ENCODE results near the gene MRM3.
A peak's percentile ranks its signal among the peaks of the same experiment; 100 is the strongest.
"Not testable (repeated sequence)": the region's sequence is repeated elsewhere in the genome, so short reads cannot be mapped to it uniquely, and the experiment has no call there.

Gene MRM3

DNA sequence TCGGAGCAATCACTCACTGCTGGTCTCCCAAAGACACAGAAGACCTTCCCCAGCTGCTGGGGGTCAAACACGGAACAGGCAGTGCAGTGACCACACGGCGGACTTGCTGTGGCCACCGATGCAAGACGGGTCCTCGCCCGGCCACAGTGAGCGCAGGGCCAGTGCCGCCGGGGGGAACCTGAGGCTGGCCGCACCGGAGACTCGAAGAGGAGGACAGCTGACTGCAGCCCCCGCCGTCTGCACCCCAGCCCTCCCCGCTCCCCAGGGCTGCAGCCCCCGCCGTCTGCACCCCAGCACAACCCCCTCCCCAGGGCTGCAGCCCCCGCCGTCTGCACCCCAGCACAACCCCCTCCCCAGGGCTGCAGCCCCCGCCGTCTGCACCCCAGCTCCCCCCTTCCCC, 23.7 kb downstream of the MRM3 start:
- DNase-seq; in situ Hi-C loops (cut with HindIII; ENCODE audit: low pct_ligation_motif_present, low pct_unique_long_range_greater_than_20kb, low sequenced_read_pairs): not testable (repeated sequence)

DNA sequence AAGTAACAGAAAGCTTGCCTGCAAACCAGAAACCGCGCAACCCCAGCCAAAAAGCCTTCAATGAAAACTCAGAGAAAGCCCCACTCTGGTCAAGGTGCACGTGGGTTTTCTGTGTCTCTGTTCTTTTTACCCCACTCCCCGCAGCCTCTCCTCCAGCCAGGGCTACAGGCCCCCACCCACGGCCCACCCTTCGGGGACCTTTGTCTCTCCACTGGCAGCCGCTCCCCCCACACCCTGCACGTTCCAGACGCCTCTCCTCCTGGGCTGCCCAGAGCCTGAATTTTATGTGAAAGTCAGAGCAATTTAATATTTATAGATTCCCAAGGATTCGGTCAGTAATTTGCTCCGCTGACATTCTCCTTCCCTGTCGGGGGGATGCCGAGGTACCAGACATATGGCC, 24.2 kb downstream of the MRM3 start:
- in situ Hi-C loops (cut with HindIII; ENCODE audit: low pct_ligation_motif_present, low pct_unique_long_range_greater_than_20kb, low sequenced_read_pairs), result no loop called here

DNA sequence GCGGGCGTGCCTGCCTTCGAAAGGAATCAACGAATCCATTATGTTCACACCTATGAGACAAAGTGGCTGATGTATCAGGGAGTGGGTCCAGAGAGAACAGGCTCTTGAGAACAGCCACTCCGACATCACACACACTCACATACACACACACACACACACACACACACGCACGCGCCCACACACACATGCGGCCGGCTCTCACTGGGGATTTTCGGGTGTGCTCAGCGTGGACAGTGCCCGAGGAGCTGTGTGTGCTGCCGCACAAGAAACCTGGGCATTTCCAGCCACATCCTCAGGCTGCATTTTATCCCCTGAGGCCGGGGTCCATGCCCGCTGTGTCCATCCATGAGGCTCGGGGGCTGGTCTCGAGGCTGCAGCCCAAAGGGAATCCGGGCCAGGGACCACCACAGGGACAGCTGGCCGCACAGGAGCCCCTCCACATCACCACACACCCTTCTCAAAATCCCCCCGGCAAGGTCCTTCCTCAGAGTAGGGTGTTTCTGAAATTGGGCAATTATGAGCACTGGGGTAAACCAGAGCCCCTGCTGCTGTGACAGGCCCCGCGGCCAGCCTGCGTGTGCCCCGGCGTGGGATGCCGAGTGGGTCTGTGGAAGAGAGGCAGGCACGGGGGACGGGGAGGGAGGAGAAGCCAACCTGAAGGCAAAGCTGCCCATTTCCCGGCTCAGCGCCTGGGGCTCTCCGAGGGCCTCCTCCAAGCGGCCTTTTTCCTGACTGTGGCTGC, 24.8 kb downstream of the MRM3 start:
- DNase-seq, result no peak
- in situ Hi-C loops (cut with HindIII; ENCODE audit: low pct_ligation_motif_present, low pct_unique_long_range_greater_than_20kb, low sequenced_read_pairs), result no loop called here

More for the DNA sequence above, 24.2 kb downstream of the MRM3 start:
- no peak for DNase-seq

DNA sequence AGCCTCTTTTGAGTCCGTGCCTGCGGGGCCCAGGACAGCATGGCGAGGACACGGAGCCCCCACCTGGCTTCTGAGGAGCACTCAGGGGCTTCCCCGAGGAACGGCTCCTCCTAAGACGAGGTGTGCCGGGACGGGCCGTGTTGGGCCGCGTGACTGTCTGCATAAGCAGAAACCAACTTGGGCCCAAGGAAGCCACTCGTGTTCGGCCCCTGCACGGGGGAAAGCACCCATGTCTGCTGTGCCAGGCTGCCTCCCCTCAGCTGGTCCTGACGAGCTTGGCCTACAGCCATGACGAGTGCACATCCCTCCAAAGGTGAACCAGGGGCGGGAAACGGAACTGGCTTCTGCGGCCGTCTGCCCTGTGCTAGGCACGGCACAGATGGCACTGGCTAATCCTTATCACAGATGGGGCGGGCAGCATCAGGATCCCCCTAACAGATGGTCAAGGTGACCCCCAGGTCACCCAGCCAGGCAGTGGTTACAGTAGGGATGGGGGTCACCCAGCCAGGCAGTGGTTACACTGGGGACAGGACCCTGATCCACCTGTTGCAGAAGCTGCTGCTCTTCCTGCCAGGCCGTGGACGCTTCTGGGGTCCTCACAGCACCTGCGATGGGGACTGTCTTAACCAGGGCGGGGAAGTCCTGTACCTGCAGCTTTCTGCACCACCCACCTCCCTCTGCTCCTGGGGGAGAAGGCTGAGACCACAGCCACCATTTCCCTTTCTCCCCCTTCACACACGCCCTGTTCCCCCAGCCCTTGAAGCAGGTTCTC, 25.6 kb downstream of the MRM3 start:
- in situ Hi-C loops (cut with HindIII; ENCODE audit: low pct_ligation_motif_present, low pct_unique_long_range_greater_than_20kb, low sequenced_read_pairs), result no loop called here
- DNase-seq, result no peak

DNA sequence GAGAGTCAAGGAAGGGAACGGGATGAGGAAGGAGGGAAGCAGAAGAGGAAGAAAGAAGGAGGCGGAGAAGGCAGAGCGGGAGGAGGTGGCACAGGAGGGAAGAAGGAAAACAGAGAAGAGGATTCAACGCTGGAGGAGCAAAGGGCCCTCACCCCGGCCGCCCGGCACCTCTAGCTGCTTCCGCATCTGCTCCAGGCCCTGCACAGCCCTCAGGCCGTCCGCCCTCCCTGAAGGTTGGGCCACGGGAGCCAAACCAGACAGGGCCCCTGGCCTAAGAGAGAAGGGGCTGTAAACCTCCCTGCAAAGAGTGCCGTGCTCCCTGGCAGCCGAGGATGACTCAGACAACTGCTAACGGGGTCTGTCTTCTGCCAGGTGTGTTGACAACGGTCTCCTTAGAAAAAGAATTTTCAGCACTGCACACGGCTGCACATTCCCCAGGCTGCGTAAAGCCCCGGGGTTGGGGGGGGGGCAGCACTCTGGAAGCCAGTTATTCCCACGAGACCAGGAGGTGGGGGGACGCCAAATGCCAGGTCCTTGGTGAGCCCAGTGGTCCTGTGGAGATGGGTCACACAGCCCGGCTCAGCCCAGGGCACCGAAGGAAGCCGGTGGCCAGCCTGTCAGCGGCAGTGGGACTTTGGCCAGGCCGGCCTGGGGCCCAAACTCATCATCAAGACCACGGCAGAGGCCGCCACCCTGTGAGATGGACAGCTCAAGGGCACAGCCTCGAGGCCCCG, 29.1 kb downstream of the MRM3 start:
- DNase-seq, result no peak
- in situ Hi-C loops (cut with HindIII; ENCODE audit: low pct_ligation_motif_present, low pct_unique_long_range_greater_than_20kb, low sequenced_read_pairs), result no loop called here

- DNase-seq, result no peak
- in situ Hi-C loops (cut with HindIII; ENCODE audit: low pct_ligation_motif_present, low pct_unique_long_range_greater_than_20kb, low sequenced_read_pairs), result no loop called here
Observed at GRCh38 chr17:812638-813204, 30.6 kb downstream of the MRM3 start.

GRCh38 chr17:814371-814770, 32.2 kb downstream of the MRM3 start:
- DNase-seq, result no peak
- in situ Hi-C loops (cut with HindIII; ENCODE audit: low pct_ligation_motif_present, low pct_unique_long_range_greater_than_20kb, low sequenced_read_pairs), result no loop called here

DNA sequence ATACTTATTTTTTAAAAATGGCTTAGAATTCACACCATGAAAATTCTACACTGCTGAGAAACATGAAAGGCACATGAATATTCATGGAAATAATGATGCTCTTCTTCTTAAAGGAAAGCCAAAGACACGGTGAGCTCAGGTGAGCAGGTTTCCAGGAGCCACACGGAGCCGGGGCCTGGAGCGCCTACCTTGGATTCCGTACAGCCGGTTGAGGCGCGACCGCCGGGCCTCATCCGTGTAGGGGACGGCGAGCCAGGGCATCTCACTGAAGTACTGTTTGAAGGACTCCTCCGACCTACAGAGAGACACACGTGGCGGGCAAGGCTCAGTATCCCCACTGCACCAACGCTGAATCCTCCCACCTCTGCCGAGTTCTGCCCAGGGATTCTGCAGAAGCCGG, 37.1 kb downstream of the MRM3 start:
- in situ Hi-C loops (cut with HindIII; ENCODE audit: low pct_ligation_motif_present, low pct_unique_long_range_greater_than_20kb, low sequenced_read_pairs), result no loop called here
- DNase-seq, result no peak

DNA sequence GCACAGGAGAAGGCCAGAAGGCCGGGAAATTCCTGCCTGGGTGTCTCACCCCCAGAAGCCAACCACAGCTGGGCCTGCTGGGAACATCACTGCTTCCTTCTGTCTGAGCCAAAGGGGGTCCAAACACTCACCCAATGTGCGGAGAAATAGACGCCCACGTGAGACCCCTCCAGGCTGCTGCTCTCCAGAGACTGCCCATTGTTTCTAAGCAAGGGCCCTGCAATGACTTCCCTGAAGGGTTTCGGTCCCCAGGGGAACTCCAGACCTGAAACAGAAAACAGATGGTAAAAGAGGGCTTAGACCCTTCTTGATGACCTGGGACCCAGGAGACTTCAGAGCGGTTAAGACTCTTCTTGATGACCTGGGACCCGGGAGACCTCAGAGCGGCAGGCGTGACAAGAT, 41.3 kb downstream of the MRM3 start:
- in situ Hi-C loops (cut with HindIII; ENCODE audit: low pct_ligation_motif_present, low pct_unique_long_range_greater_than_20kb, low sequenced_read_pairs), result no loop called here
- no peak for DNase-seq

DNA sequence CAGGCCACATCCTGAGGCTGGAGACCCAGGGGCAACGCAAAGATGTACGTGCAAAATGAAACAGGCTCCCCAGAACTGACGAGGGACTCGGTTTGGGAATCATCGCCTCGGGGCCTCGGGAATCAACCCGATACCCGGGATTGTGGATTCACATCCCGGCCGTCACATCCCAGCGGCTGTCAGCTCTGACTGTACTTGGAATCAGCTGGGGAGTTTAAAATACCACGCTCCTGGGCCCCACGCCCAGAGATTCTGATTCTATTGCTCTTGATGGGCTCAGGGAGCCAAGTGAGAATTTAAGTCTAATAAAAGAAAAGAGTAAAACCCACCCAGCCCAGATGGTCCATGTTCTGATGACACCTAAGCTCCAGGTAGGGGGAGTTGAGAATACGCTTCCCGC, 42.2 kb downstream of the MRM3 start:
- in situ Hi-C loops (cut with HindIII; ENCODE audit: low pct_ligation_motif_present, low pct_unique_long_range_greater_than_20kb, low sequenced_read_pairs), result no loop called here

GRCh38 chr17:825216-825615, 43.1 kb downstream of the MRM3 start:
- in situ Hi-C loops (cut with HindIII; ENCODE audit: low pct_ligation_motif_present, low pct_unique_long_range_greater_than_20kb, low sequenced_read_pairs), result no loop called here
- DNase-seq, result no peak

More for the DNA sequence above, 42.2 kb downstream of the MRM3 start:
- no peak for DNase-seq

DNA sequence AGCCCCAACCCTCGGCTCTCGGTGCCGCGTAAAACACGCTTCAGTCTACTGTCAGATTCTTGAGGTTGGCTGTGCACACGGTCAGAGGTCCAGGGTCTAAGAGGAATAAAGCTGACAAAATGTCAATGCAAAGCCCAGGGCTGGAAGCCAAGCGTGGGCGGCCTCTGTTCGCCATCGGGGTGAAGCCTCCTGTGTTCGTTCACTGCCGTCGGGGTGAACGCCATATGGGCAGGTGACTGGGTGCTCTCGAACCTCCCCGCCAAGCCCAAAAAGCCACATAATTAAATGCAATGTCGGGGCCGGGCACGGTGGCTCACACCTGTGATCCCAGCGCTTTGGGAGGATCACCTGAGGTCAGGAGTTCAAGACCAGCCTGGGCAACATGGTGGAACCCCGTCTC, 44.6 kb downstream of the MRM3 start:
- DNase-seq, result no peak
- in situ Hi-C loops (cut with HindIII; ENCODE audit: low pct_ligation_motif_present, low pct_unique_long_range_greater_than_20kb, low sequenced_read_pairs), result no loop called here

DNA sequence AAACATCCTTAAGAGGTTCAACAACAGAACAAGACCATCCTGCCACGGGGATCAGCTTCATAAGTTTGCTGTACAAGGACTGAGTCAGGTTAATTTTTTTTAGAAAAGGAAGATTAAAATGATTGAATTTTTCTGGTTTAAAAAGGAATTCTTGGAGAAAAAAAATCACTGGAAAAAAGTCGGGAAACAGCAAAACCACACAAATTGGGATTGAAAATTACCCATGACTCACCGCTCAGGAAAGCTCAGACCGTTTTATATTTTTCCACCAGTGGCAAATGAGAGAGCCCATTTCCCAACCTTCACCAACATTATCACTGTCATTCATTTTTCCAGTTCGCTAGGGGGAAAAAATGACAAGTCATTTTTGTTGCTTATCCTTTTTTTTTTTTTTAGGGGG, 46.6 kb downstream of the MRM3 start:
- no peak for DNase-seq

GRCh38 chr17:829614-830013, 47.5 kb downstream of the MRM3 start:
- in situ Hi-C loops (cut with HindIII; ENCODE audit: low pct_ligation_motif_present, low pct_unique_long_range_greater_than_20kb, low sequenced_read_pairs), result not testable (repeated sequence)

More for the DNA sequence above, 46.6 kb downstream of the MRM3 start:
- in situ Hi-C loops (cut with HindIII; ENCODE audit: low pct_ligation_motif_present, low pct_unique_long_range_greater_than_20kb, low sequenced_read_pairs), result no loop called here

GRCh38 chr17:830381-830780, 48.2 kb downstream of the MRM3 start:
- DNase-seq, result no peak
- in situ Hi-C loops (cut with HindIII; ENCODE audit: low pct_ligation_motif_present, low pct_unique_long_range_greater_than_20kb, low sequenced_read_pairs), result no loop called here

More at GRCh38 chr17:829614-830013, 47.5 kb downstream of the MRM3 start:
- not testable (repeated sequence) for DNase-seq

DNA sequence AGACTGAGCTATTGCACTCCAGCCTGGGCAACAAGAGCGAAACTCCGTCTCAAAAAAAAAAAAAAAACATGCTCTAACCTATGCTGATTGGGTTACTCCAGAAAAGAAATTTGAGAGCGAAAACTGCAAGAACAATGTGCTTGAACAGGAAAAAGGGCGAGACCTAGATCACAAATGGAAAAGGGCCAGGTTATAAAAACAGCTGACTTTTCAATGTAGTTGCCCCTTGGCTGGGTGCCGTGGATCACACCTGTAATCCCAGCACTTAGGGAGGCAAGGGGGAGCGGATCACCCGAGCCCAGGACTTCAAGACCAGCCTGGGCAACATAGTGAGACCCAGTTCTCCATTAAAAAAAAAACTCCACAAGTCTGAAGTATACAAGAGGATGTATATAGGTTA, 48.8 kb downstream of the MRM3 start:
- no peak for DNase-seq
- in situ Hi-C loops (cut with HindIII; ENCODE audit: low pct_ligation_motif_present, low pct_unique_long_range_greater_than_20kb, low sequenced_read_pairs), result no loop called here

- DNase-seq, result no peak
- in situ Hi-C loops (cut with HindIII; ENCODE audit: low pct_ligation_motif_present, low pct_unique_long_range_greater_than_20kb, low sequenced_read_pairs), result no loop called here
Observed at GRCh38 chr17:834136-834535, 52.0 kb downstream of the MRM3 start.

DNA sequence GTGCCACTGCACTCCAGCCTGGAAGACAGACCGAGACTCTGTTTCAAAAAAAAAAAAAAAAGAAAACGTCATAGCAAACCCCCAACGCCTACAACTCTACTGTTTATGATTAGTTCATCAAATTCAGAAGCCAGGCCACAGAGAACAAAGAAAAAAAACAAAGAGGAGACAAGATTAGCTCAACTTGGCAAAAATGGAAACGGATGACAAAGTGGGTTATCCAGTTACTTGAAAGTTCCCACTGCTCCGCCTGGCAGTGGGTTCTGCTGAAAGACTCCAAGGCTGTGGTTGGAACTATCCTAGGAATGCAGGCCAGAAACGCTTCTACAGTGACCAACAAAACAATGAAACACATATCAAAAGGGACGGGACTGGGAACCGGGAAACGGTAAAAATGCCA, 53.1 kb downstream of the MRM3 start:
- in situ Hi-C loops (cut with HindIII; ENCODE audit: low pct_ligation_motif_present, low pct_unique_long_range_greater_than_20kb, low sequenced_read_pairs), result no loop called here

DNA sequence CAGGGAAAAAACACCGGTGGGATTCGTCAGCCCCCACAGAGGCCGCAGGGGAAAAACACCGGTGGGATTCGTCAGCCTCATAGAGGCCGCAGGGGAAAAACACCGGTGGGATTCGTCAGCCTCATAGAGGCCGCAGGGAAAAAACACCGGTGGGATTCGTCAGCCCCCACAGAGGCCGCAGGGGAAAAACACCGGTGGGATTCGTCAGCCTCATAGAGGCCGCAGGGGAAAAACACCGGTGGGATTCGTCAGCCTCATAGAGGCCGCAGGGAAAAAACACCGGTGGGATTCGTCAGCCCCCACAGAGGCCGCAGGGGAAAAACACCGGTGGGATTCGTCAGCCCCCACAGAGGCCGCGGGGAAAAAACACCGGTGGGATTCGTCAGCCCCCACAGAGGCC, 53.6 kb downstream of the MRM3 start:
- DNase-seq; in situ Hi-C loops (cut with HindIII; ENCODE audit: low pct_ligation_motif_present, low pct_unique_long_range_greater_than_20kb, low sequenced_read_pairs): not testable (repeated sequence)

More for the DNA sequence above, 53.1 kb downstream of the MRM3 start:
- peak; percentile 98 for DNase-seq
